ENCODE measurements around the gene NEDD4L.

- TF ChIP-seq REST (IDR thresholded peaks at IDR 0.05; ENCODE audit: unreplicated experiment): no peak
- TF ChIP-seq, protein P1, sequence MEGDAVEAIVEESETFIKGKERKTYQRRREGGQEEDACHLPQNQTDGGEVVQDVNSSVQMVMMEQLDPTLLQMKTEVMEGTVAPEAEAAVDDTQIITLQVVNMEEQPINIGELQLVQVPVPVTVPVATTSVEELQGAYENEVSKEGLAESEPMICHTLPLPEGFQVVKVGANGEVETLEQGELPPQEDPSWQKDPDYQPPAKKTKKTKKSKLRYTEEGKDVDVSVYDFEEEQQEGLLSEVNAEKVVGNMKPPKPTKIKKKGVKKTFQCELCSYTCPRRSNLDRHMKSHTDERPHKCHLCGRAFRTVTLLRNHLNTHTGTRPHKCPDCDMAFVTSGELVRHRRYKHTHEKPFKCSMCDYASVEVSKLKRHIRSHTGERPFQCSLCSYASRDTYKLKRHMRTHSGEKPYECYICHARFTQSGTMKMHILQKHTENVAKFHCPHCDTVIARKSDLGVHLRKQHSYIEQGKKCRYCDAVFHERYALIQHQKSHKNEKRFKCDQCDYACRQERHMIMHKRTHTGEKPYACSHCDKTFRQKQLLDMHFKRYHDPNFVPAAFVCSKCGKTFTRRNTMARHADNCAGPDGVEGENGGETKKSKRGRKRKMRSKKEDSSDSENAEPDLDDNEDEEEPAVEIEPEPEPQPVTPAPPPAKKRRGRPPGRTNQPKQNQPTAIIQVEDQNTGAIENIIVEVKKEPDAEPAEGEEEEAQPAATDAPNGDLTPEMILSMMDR (conservative IDR thresholded peaks at IDR 0.05; ENCODE audit: low read depth in 2 of 2): no peak
- no peak for TF ChIP-seq EZH2phosphoT487 (IDR thresholded peaks at IDR 0.05; ENCODE audit: unreplicated experiment)
- no peak for TF ChIP-seq EZH2 (IDR thresholded peaks at IDR 0.05; ENCODE audit: low read depth, unreplicated experiment)
- TF ChIP-seq POLR2AphosphoS5 (IDR thresholded peaks at IDR 0.05; ENCODE audit: low read depth): no peak
- no peak for TF ChIP-seq ETS1 (IDR thresholded peaks at IDR 0.05)
- no peak for TF ChIP-seq NANOG (IDR thresholded peaks at IDR 0.05; ENCODE audit: borderline replicate concordance)
- TF ChIP-seq STAT1 (IDR thresholded peaks at IDR 0.05; ENCODE audit: unreplicated experiment): no peak
- TF ChIP-seq ZNF114 (CRISPR knock-in tag; IDR thresholded peaks at IDR 0.05): no peak
- no peak for TF ChIP-seq ZNF331 (CRISPR knock-in tag; IDR thresholded peaks at IDR 0.05; ENCODE audit: low read depth)
- no peak for TF ChIP-seq CREB1 (CRISPR knock-in tag; IDR thresholded peaks at IDR 0.05; ENCODE audit: low read depth)
Measured at GRCh38 chr18:58300867-58301266, 256.8 kb downstream of the NEDD4L start.
